Mesenchymal stem cell (in vitro differentiated cells and primary cell): ENCODE measurements around the gene KLF13.

Experiments
- DNase-seq: peaks from one replicate; pipeline ENCODE4 v3.0.0-alpha.2; 2013
- H2AFZ ChIP-seq: one replicate; pipeline ENCODE4 v1.6.1; 2013; ENCODE audit warnings: low read depth, mild to moderate bottlenecking, control low read depth, inconsistent platforms, low read length, moderate library complexity
- H2AK5ac ChIP-seq: 2 replicates; pipeline ENCODE4 v1.6.1; 2013; ENCODE audit warnings: low read length, moderate library complexity, mild to moderate bottlenecking, inconsistent platforms; ENCODE audit not compliant: severe bottlenecking
- H2BK120ac ChIP-seq: one replicate; pipeline ENCODE4 v1.6.1; 2013; ENCODE audit warnings: low read depth, mild to moderate bottlenecking, inconsistent platforms, low read length, moderate library complexity
- H2BK12ac ChIP-seq, 2 experiments: one replicate each; pipeline ENCODE4 v1.6.1; 2013; ENCODE audit warnings: inconsistent platforms in 2 of 2, low read length in 2 of 2, mild to moderate bottlenecking in 2 of 2, moderate library complexity in 2 of 2, control low read depth in 1 of 2
- H2BK15ac ChIP-seq: one replicate; pipeline ENCODE4 v1.6.1; 2013; ENCODE audit warnings: mild to moderate bottlenecking, low read depth, inconsistent platforms; ENCODE audit not compliant: poor library complexity, severe bottlenecking
- H2BK5ac ChIP-seq: 2 replicates; pipeline ENCODE4 v1.6.1; 2013; ENCODE audit warnings: low read depth, mild to moderate bottlenecking, low read length, control low read depth, inconsistent platforms; ENCODE audit not compliant: poor library complexity, severe bottlenecking
- H3K14ac ChIP-seq, 2 experiments: one replicate each; pipeline ENCODE4 v1.6.1; 2013; ENCODE audit warnings: inconsistent platforms in 2 of 2, low read length in 2 of 2, control low read depth in 1 of 2, mild to moderate bottlenecking in 1 of 2, moderate library complexity in 1 of 2
- H3K18ac ChIP-seq, 2 experiments: one replicate each; pipeline ENCODE4 v1.6.1; 2013; ENCODE audit warnings: inconsistent platforms in 2 of 2, low read length in 2 of 2, control low read depth in 1 of 2, low read depth in 1 of 2, mild to moderate bottlenecking in 1 of 2
- H3K23ac ChIP-seq, 2 experiments: one replicate each; pipeline ENCODE4 v1.6.1; 2013; ENCODE audit warnings: inconsistent platforms in 2 of 2, low read length in 2 of 2, mild to moderate bottlenecking in 2 of 2, moderate library complexity in 2 of 2, control low read depth in 1 of 2
- H3K27ac ChIP-seq: 2 replicates; pipeline ENCODE4 v1.5.1; 2013; ENCODE audit warnings: mild to moderate bottlenecking, moderate library complexity, low read length, control low read depth, inconsistent platforms; ENCODE audit not compliant: poor library complexity, severe bottlenecking
- H3K27me3 ChIP-seq, 2 experiments: 2 replicates each; pipeline versions ENCODE4 v1.6.1 to v1.7.0; 2013; ENCODE audit warnings: low read length in 2 of 2, mild to moderate bottlenecking in 2 of 2, moderate library complexity in 2 of 2, control low read depth in 1 of 2, inconsistent platforms in 1 of 2; ENCODE audit not compliant: control insufficient read depth in 1 of 2, insufficient read depth in 1 of 2
- H3K36me3 ChIP-seq, 2 experiments: 2 replicates each; pipeline versions ENCODE4 v1.6.1 to v1.7.0; 2013; ENCODE audit warnings: low read length in 2 of 2, control low read depth in 1 of 2, inconsistent platforms in 1 of 2, low read depth in 1 of 2, mild to moderate bottlenecking in 1 of 2; ENCODE audit not compliant: insufficient read depth in 2 of 2, control insufficient read depth in 1 of 2
- H3K4ac ChIP-seq, 2 experiments: one replicate each; pipeline ENCODE4 v1.6.1; 2013; ENCODE audit warnings: inconsistent platforms in 2 of 2, low read length in 2 of 2, mild to moderate bottlenecking in 2 of 2, moderate library complexity in 2 of 2, control low read depth in 1 of 2, low read depth in 1 of 2
- H3K4me1 ChIP-seq: 2 replicates; pipeline ENCODE4 v1.6.1; 2013; ENCODE audit warnings: low read depth, low read length, control low read depth; ENCODE audit not compliant: control insufficient read depth, insufficient read depth
- H3K4me2 ChIP-seq: 2 replicates; pipeline ENCODE4 v1.6.1; 2013; ENCODE audit warnings: low read length, mild to moderate bottlenecking, inconsistent platforms; ENCODE audit not compliant: poor library complexity, severe bottlenecking
- H3K4me3 ChIP-seq, 2 experiments: 2 replicates each; pipeline versions ENCODE4 v1.5.1 to v1.7.0; 2013; ENCODE audit warnings: low read length in 2 of 2, mild to moderate bottlenecking in 2 of 2, control low read depth in 1 of 2, low read depth in 1 of 2; ENCODE audit not compliant: insufficient read depth in 1 of 2
- H3K79me1 ChIP-seq: replicated peaks from 2 replicates; pipeline ENCODE4 v1.6.1; 2013; ENCODE audit warnings: mild to moderate bottlenecking, control low read depth, low read length, inconsistent platforms; ENCODE audit not compliant: poor library complexity, severe bottlenecking
- H3K9ac ChIP-seq: 2 replicates; pipeline ENCODE4 v1.7.0; 2013; ENCODE audit warnings: mild to moderate bottlenecking, low read length, moderate library complexity
- H3K9me3 ChIP-seq: 2 replicates; pipeline ENCODE4 v1.7.0; 2013; ENCODE audit warnings: mild to moderate bottlenecking, low read length; ENCODE audit not compliant: control insufficient read depth
- H4K8ac ChIP-seq: one replicate; pipeline ENCODE4 v1.6.1; 2013; ENCODE audit warnings: inconsistent platforms, mild to moderate bottlenecking, low read length, moderate library complexity
- H4K91ac ChIP-seq: one replicate; pipeline ENCODE4 v1.6.1; 2013; ENCODE audit warnings: mild to moderate bottlenecking, low read length, inconsistent platforms
- WGBS: methylation state at CpG from one replicate; pipeline ENCODE4 v1.1.7; 2013; ENCODE audit warnings: mixed read lengths; 5-methylcytosine and 5-hydroxymethylcytosine counted together

KLF13 gene

DNA sequence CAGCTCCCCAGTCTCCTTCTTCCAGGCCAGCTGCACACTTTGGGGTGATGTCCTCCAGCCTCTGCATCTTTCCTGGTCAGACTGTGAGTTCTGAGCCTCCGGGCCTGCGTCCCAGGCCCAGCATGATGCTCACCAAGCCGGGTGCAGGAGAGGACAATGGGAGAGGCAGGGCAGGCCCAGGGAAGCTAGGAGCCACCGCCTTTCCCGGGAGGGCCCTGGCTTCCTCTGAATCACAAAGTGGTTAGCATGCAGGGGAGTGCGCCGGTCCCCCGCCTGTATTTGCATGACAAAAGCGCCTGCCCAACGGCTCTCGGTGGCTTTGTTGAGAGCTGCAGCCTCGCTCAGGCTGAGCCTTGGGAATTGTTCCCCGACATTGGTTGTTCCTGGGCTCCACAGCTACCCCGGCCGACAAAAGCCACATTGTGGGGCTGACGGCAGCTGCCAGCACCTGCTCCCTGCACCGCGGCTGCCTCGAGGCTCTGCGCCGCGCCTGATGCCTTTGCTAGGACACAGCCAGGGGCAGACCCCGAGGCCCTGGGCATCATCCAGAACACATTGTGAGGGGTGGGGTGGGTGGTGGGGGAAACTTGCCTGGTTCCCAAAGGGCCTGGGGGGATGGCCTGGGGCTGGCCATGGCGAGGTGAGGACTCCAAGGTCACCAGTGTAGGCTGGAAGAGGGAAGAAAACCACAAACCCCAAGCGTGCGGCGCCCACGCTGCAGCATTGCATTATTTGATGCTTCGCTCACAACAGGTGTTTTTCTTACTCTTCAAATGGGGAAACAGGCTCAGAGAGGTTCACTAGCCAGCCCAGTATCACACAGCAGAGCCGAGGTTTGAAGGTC is 20.0 kb upstream of the KLF13 start:
- H3K23ac ChIP-seq: no peak overlapping the region
- H3K4me1 ChIP-seq: peaks cover 5% of the 10 kb centered on the region
- H3K27ac ChIP-seq: no peak overlapping the region
- H4K8ac ChIP-seq: peak overlapping the region; percentile 14
- H2AFZ ChIP-seq: no peak overlapping the region
- H3K9ac ChIP-seq: no peak overlapping the region
- H2BK120ac ChIP-seq: no peak overlapping the region
- H3K9me3 ChIP-seq: no peaks in the 10 kb centered on the region
- peaks cover 37 to 67% of the 10 kb centered on the region in 2 experiments for H3K27me3 ChIP-seq
- no peak for DNase-seq
- no peak overlapping the region for H3K4me2 ChIP-seq
- no peaks in the 10 kb centered on the region for H3K79me1 ChIP-seq
- H3K4ac ChIP-seq: no peak overlapping the region
- H2BK12ac ChIP-seq: no peak overlapping the region
- H3K4me3 ChIP-seq: no peak overlapping the region
- no peak overlapping the region for H3K14ac ChIP-seq
- H2AK5ac ChIP-seq: no peak overlapping the region
- H2BK5ac ChIP-seq: no peak overlapping the region
- WGBS: 24% methylated on average over 30 of the region's 30 CpGs
- H3K36me3 ChIP-seq: no peaks in the 10 kb centered on the region
- no peak overlapping the region for H4K91ac ChIP-seq
- no peak overlapping the region for H2BK15ac ChIP-seq
- no peak overlapping the region for H3K18ac ChIP-seq

DNA sequence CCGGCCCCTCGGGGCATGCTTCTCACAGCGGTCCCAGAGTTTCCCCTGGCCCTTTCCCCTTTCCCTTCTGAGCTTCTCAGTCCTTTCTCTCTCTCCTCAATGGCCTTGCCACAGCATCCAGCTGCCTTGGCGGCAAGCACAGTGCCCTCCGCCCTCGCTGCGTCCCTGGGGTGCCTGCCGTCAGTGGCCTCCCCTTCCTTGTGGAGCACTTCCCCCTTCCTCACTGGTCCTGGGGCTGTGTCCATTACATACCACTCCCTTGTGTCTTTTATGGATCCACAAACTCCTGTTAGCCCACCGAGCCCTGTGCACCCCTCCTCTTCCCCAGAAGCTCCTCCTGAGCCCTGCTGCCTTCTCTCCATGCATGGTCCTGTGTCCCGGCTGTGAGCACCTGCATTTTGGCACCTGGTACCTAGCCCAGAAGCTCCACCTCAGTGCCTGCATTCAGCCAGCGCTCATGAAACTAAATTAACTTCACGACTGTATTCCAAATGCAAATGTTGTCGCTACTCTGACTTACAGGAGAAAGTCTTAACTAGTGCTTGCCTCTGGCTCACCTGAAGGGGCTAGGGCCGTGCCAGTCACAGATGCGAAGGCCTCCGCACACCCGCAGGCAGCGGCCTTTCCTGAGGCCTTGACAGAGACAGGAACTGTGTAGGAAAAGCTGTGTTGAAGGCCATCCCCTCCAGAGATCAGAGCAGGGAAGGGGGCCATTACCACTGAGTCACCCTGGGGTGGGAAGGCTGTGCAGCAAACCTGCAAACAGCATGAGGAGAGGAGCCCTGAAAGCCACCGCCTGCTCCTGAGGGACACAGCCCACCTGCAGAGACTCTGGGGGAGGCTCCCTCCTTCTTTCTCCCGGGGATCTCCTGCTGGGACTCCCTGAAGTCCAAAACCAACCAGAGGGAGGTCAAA is 19.1 kb upstream of the KLF13 start:
- DNase-seq: no peak
- H2AK5ac ChIP-seq: no peak overlapping the region
- H2BK15ac ChIP-seq: no peak overlapping the region
- no peak overlapping the region for H3K4me2 ChIP-seq
- no peaks in the 10 kb centered on the region for H3K9me3 ChIP-seq
- no peak overlapping the region for H4K8ac ChIP-seq
- H4K91ac ChIP-seq: peak overlapping the region; percentile 34
- peak overlapping the region in 1 of 2 experiments; percentile 81 for H3K14ac ChIP-seq
- H3K18ac ChIP-seq: no peak overlapping the region
- H3K4me3 ChIP-seq: no peak overlapping the region
- no peak overlapping the region for H3K4ac ChIP-seq
- H2BK120ac ChIP-seq: no peak overlapping the region
- 66% methylated on average over 20 of the region's 20 CpGs for WGBS
- H3K36me3 ChIP-seq: no peaks in the 10 kb centered on the region
- no peak overlapping the region for H3K9ac ChIP-seq
- no peaks in the 10 kb centered on the region for H3K79me1 ChIP-seq
- no peak overlapping the region for H2BK5ac ChIP-seq
- H3K4me1 ChIP-seq: peaks cover 5% of the 10 kb centered on the region
- H3K27ac ChIP-seq: no peak overlapping the region
- no peak overlapping the region for H2BK12ac ChIP-seq
- H3K27me3 ChIP-seq: peaks cover 45 to 71% of the 10 kb centered on the region in 2 experiments
- H3K23ac ChIP-seq: peak overlapping the region in 1 of 2 experiments; percentile 99
- H2AFZ ChIP-seq: no peak overlapping the region

DNA sequence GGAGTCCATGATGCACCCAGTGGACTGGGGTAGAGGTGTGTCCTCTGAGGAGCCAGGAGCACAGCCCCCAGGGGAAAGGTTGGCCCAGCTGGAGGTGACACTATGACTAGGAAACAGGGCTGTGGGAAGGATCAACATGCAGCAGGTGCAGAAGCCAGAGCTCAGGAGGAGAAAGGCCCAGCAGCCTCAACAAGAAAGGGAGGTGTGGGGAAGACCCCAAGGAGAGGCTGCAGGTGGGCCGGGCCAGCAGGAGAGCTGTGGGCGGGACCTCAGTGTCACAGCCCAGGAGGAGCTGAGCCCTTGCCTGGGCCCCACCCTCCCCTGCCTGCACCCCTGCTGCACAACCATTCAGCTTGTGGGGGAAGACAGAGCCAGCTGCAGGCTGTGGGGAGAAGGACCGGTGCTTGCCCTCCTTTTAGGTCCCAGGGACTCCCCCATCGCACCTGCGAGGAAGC is 18.4 kb upstream of the KLF13 start:
- Histone ChIP-seq H4K8ac (no peak overlapping the region), H4K91ac (no peak overlapping the region), H3K9me3 (peaks cover 3% of the 10 kb centered on the region), H3K14ac (no peak overlapping the region), H3K4ac (no peak overlapping the region), H3K79me1 (no peaks in the 10 kb centered on the region), H3K27ac (no peak overlapping the region), H3K23ac (no peak overlapping the region), H3K18ac (no peak overlapping the region), H3K4me3 (no peak overlapping the region), H2BK12ac (no peak overlapping the region), H3K27me3 (peaks cover 45 to 66% of the 10 kb centered on the region in 2 experiments), H2BK15ac (no peak overlapping the region), H2BK5ac (no peak overlapping the region), H2AK5ac (no peak overlapping the region), H3K36me3 (no peaks in the 10 kb centered on the region), H3K9ac (no peak overlapping the region), H2BK120ac (no peak overlapping the region), H3K4me1 (peaks cover 5% of the 10 kb centered on the region), H2AFZ (no peak overlapping the region), H3K4me2 (no peak overlapping the region)
- no peak for DNase-seq
- 70% methylated on average over 4 of the region's 5 CpGs for WGBS
